Subcutaneous adipose tissue (tissue), 4 donors: Measurements from ENCODE around the gene AP1AR. TPM values are rescaled to one million over a fixed set of nuclear protein-coding genes. Genes with fewer than 3 reads are reported as not detected.

ENCODE experiments used
- total RNA-seq, 4 donors: library from RNA; depleted of rRNA; stranded (reverse); fragments of >200 nt; gene quantifications; one replicate each; pipeline ENCODE4 v1.1.0, GENCODE V29; 2016
- TF ChIP-seq, protein P1 (sequence below): fragments of 450-650 bp; IDR thresholded peaks from one replicate; pipeline ENCODE4 v1.5.1; 2016; ENCODE audit warnings: low read depth, mild to moderate bottlenecking, control low read depth, antibody characterized with exemption, moderate library complexity

AP1AR gene
- total RNA-seq, 4 donors from 2014 or later: 17.2 to 24.1 (median 20.8) TPM

DNA sequence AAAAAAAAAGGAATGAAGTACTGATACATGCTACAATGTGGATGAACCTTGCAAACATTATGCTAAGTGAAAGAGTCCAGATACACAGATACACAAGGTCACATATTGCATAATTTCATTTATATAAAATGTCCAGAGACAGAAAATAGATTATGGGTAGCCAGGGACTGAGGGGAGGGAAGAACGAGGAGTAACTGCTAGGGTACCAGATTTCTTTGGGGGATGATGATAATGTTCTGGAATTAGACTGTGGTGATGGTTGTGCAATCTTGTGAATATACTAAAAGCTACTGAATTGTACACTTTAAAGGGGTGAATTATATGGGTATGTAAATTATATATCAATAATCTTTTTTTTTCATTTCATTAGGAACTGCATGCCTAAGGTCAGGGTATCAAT lies 20.8 kb upstream of the AP1AR start:
- TF ChIP-seq, protein P1, sequence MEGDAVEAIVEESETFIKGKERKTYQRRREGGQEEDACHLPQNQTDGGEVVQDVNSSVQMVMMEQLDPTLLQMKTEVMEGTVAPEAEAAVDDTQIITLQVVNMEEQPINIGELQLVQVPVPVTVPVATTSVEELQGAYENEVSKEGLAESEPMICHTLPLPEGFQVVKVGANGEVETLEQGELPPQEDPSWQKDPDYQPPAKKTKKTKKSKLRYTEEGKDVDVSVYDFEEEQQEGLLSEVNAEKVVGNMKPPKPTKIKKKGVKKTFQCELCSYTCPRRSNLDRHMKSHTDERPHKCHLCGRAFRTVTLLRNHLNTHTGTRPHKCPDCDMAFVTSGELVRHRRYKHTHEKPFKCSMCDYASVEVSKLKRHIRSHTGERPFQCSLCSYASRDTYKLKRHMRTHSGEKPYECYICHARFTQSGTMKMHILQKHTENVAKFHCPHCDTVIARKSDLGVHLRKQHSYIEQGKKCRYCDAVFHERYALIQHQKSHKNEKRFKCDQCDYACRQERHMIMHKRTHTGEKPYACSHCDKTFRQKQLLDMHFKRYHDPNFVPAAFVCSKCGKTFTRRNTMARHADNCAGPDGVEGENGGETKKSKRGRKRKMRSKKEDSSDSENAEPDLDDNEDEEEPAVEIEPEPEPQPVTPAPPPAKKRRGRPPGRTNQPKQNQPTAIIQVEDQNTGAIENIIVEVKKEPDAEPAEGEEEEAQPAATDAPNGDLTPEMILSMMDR: no peak

GRCh38 chr4:112213091-112213490 lies 18.5 kb upstream of the AP1AR start:
- TF ChIP-seq, protein P1: no peak

- TF ChIP-seq, protein P1: no peak
Measured at GRCh38 chr4:112213856-112214255, 17.7 kb upstream of the AP1AR start.

GRCh38 chr4:112214390-112215264 lies 17.0 kb upstream of the AP1AR start:
- TF ChIP-seq, protein P1: no peak

DNA sequence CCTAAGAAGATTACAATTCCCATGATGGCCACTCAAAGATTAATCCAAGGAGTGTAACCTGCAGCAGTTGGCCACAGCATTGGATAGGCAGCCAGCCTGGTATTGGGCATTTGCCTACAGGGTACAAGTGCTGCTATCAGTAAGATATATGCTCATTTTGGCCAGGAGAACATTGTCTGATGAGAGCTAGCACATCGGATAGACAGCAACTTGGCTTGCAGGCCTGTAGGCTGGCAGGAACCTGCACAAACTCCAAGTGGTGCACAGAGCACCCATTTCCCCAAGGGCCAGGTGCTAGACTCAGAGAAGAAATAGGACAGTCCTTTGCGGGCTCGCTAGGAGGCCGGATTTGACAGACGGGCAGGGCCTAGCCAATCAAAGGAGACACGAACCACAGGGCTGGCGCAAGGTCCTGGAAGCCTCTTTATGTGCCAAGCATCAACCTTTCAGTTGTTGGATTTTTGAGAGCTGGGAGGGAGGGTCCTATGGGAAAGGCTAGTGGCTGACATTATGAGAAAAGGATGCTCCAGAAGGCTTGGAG lies 11.7 kb upstream of the AP1AR start:
- TF ChIP-seq, protein P1: no peak

- TF ChIP-seq, protein P1: no peak
Measured at GRCh38 chr4:112222219-112222955, 9.2 kb upstream of the AP1AR start.

- TF ChIP-seq, protein P1: no peak
Measured at GRCh38 chr4:112225157-112225556, 6.4 kb upstream of the AP1AR start.
